ENCODE measurements around the gene NXF2B. TPM values are rescaled to one million over a fixed set of nuclear protein-coding genes. Genes with fewer than 3 reads are reported as not detected.
"Not testable (repeated sequence)": the region's sequence is repeated elsewhere in the genome, so short reads cannot be mapped to it uniquely, and the experiment has no call there.

NXF2B gene, protein sequence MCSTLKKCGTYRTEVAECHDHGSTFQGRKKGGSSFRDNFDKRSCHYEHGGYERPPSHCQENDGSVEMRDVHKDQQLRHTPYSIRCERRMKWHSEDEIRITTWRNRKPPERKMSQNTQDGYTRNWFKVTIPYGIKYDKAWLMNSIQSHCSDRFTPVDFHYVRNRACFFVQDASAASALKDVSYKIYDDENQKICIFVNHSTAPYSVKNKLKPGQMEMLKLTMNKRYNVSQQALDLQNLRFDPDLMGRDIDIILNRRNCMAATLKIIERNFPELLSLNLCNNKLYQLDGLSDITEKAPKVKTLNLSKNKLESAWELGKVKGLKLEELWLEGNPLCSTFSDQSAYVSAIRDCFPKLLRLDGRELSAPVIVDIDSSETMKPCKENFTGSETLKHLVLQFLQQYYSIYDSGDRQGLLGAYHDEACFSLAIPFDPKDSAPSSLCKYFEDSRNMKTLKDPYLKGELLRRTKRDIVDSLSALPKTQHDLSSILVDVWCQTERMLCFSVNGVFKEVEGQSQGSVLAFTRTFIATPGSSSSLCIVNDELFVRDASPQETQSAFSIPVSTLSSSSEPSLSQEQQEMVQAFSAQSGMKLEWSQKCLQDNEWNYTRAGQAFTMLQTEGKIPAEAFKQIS
- total RNA-seq (2013), result not detected
- polyA plus RNA-seq (not detected), polyA minus RNA-seq (not detected in 2 replicates), total RNA-seq (0 reads per million in 11 experiments)

- WGBS (ENCODE audit: insufficient coverage), result no CpG with 5 or more reads among the region's 11 CpGs
- H3K27me3 Mint-ChIP-seq (ENCODE audit: low read depth in 3 of 3); DNase-seq; H4K20me1 ChIP-seq (ENCODE audit: insufficient read depth, low read length); H3K4me1 Mint-ChIP-seq; H3K9me3 Mint-ChIP-seq; H3K27ac ChIP-seq (ENCODE audit: low read depth in 1 of 2, low read length in 2 of 2); H3K36me3 Mint-ChIP-seq; H3K4me1 ChIP-seq (ENCODE audit: control insufficient read depth in 1 of 2, insufficient read depth in 2 of 2, low read length in 2 of 2); H2AFZ ChIP-seq (ENCODE audit: insufficient read depth, low read depth, low read length, poor library complexity, severe bottlenecking); H3K9me3 ChIP-seq (replicated peaks in 1 of 2; ENCODE audit: control insufficient read depth in 1 of 2, insufficient read depth in 1 of 2, low read length in 2 of 2); H3K4me2 ChIP-seq (replicated peaks; ENCODE audit: extremely low read depth, low read length, poor library complexity, severe bottlenecking); H3K4me3 ChIP-seq (replicated peaks in 1 of 3; ENCODE audit: low read depth in 2 of 3, low read length in 3 of 3); H3K36me3 ChIP-seq (replicated peaks in 1 of 2; ENCODE audit: control insufficient read depth in 1 of 2, insufficient read depth in 2 of 2, low read length in 2 of 2); H3K4me3 Mint-ChIP-seq; H3K27me3 ChIP-seq (ENCODE audit: control insufficient read depth in 2 of 2, insufficient read depth in 2 of 2, low read length in 2 of 2); H3K9ac ChIP-seq (ENCODE audit: insufficient read depth, low read length, poor library complexity, severe bottlenecking); H3K79me2 ChIP-seq (ENCODE audit: insufficient read depth, low read length); intact Hi-C loops (cut with micrococcal nuclease); H3K27ac Mint-ChIP-seq: not testable (repeated sequence)
Observed at GRCh38 chrX:102439908-102440307, at the start of gene NXF2B. NXF2B (minus strand) TSS chrX:102440008; CDS start chrX:102380036, 59,972 bp downstream.

- H3K4me3 ChIP-seq (replicated peaks in 1 of 3; ENCODE audit: low read depth in 2 of 3, low read length in 3 of 3); H3K27ac Mint-ChIP-seq; H3K4me3 Mint-ChIP-seq; H2AFZ ChIP-seq (ENCODE audit: insufficient read depth, low read depth, low read length, poor library complexity, severe bottlenecking); H3K79me2 ChIP-seq (ENCODE audit: insufficient read depth, low read length); H3K27me3 Mint-ChIP-seq (ENCODE audit: low read depth in 3 of 3); H3K4me2 ChIP-seq (replicated peaks; ENCODE audit: extremely low read depth, low read length, poor library complexity, severe bottlenecking); H4K20me1 ChIP-seq (ENCODE audit: insufficient read depth, low read length); DNase-seq; H3K9me3 Mint-ChIP-seq; H3K36me3 Mint-ChIP-seq; H3K4me1 ChIP-seq (ENCODE audit: control insufficient read depth in 1 of 2, insufficient read depth in 2 of 2, low read length in 2 of 2); H3K27ac ChIP-seq (ENCODE audit: low read depth in 1 of 2, low read length in 2 of 2); H3K9me3 ChIP-seq (replicated peaks in 1 of 2; ENCODE audit: control insufficient read depth in 1 of 2, insufficient read depth in 1 of 2, low read length in 2 of 2); intact Hi-C loops (cut with micrococcal nuclease); H3K27me3 ChIP-seq (ENCODE audit: control insufficient read depth in 2 of 2, insufficient read depth in 2 of 2, low read length in 2 of 2); H3K9ac ChIP-seq (ENCODE audit: insufficient read depth, low read length, poor library complexity, severe bottlenecking); H3K4me1 Mint-ChIP-seq; H3K36me3 ChIP-seq (replicated peaks in 1 of 2; ENCODE audit: control insufficient read depth in 1 of 2, insufficient read depth in 2 of 2, low read length in 2 of 2): not testable (repeated sequence)
- WGBS (ENCODE audit: insufficient coverage), result no CpG with 5 or more reads among the region's 5 CpGs
Observed at GRCh38 chrX:102478765-102479164, 39.0 kb upstream of the NXF2B start.

DNA sequence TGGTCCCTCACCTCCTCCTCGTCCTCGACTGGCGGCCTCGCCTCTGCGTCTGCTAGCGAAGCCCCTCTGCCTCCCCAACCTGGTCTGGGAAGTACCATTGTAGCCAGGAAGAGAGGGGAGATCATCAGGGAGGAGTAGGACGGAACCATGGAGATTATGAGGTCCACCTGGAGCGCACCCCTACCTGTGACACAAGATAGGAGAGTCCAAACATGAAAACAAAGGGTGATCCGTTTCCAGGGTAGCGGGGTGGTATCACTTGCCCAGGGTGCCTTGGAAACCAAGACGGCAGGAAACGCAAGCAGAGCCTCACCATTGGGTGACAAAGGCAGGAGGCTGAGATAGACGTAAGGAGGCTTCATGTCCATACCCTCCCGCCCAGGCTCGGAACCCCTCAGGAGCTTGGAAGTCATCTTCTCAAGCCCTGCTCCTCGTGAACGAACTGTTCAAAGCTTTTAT, 32.0 kb upstream of the NXF2B start, which contains the start of gene TCP11X2:
Gene TCP11X2, minus strand, starts transcription at position 51 of the 459 bp plus-strand sequence.
- no CpG with 5 or more reads among the region's 17 CpGs for WGBS (ENCODE audit: insufficient coverage)
- H3K4me1 ChIP-seq (ENCODE audit: control insufficient read depth in 1 of 2, insufficient read depth in 2 of 2, low read length in 2 of 2); H3K27ac ChIP-seq (ENCODE audit: low read depth in 1 of 2, low read length in 2 of 2); H3K4me1 Mint-ChIP-seq; H3K79me2 ChIP-seq (ENCODE audit: insufficient read depth, low read length); H3K9ac ChIP-seq (ENCODE audit: insufficient read depth, low read length, poor library complexity, severe bottlenecking); H3K9me3 Mint-ChIP-seq; H3K27ac Mint-ChIP-seq; intact Hi-C loops (cut with micrococcal nuclease); H3K4me3 Mint-ChIP-seq; H3K27me3 ChIP-seq (ENCODE audit: control insufficient read depth in 2 of 2, insufficient read depth in 2 of 2, low read length in 2 of 2); H3K9me3 ChIP-seq (replicated peaks in 1 of 2; ENCODE audit: control insufficient read depth in 1 of 2, insufficient read depth in 1 of 2, low read length in 2 of 2); H3K4me3 ChIP-seq (replicated peaks in 1 of 3; ENCODE audit: low read depth in 2 of 3, low read length in 3 of 3); H4K20me1 ChIP-seq (ENCODE audit: insufficient read depth, low read length); H2AFZ ChIP-seq (ENCODE audit: insufficient read depth, low read depth, low read length, poor library complexity, severe bottlenecking); H3K36me3 ChIP-seq (replicated peaks in 1 of 2; ENCODE audit: control insufficient read depth in 1 of 2, insufficient read depth in 2 of 2, low read length in 2 of 2); DNase-seq; H3K27me3 Mint-ChIP-seq (ENCODE audit: low read depth in 3 of 3); H3K36me3 Mint-ChIP-seq; H3K4me2 ChIP-seq (replicated peaks; ENCODE audit: extremely low read depth, low read length, poor library complexity, severe bottlenecking): not testable (repeated sequence)

DNA sequence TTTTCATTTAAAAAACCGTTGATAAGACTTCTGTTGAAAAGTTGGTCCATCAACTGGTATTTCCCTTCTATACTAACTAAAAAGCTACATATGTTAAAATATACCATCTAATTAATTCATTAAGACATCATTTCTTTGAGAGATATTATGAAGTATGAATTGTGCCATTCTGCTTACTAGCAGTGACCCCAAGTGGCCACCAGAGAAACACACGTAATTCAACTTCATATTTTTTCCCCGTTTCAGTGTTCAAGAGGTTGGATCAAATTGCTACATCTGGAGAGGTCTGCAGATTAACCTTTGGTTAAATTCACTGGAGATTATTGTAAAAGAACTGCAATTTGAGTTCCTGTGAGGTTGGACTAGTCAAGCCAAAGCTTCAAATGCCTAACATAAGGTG, 30.4 kb upstream of the NXF2B start:
- H3K27me3 ChIP-seq (ENCODE audit: control insufficient read depth in 2 of 2, insufficient read depth in 2 of 2, low read length in 2 of 2); H3K36me3 Mint-ChIP-seq; H3K36me3 ChIP-seq (replicated peaks in 1 of 2; ENCODE audit: control insufficient read depth in 1 of 2, insufficient read depth in 2 of 2, low read length in 2 of 2); H3K9me3 ChIP-seq (replicated peaks in 1 of 2; ENCODE audit: control insufficient read depth in 1 of 2, insufficient read depth in 1 of 2, low read length in 2 of 2); H3K27ac Mint-ChIP-seq; H3K4me1 ChIP-seq (ENCODE audit: control insufficient read depth in 1 of 2, insufficient read depth in 2 of 2, low read length in 2 of 2); H3K4me3 Mint-ChIP-seq; H3K4me3 ChIP-seq (replicated peaks in 1 of 3; ENCODE audit: low read depth in 2 of 3, low read length in 3 of 3); H3K9me3 Mint-ChIP-seq; intact Hi-C loops (cut with micrococcal nuclease); H3K4me1 Mint-ChIP-seq; H3K79me2 ChIP-seq (ENCODE audit: insufficient read depth, low read length); H3K4me2 ChIP-seq (replicated peaks; ENCODE audit: extremely low read depth, low read length, poor library complexity, severe bottlenecking); H3K27me3 Mint-ChIP-seq (ENCODE audit: low read depth in 3 of 3); H3K27ac ChIP-seq (ENCODE audit: low read depth in 1 of 2, low read length in 2 of 2); H3K9ac ChIP-seq (ENCODE audit: insufficient read depth, low read length, poor library complexity, severe bottlenecking); H2AFZ ChIP-seq (ENCODE audit: insufficient read depth, low read depth, low read length, poor library complexity, severe bottlenecking); H4K20me1 ChIP-seq (ENCODE audit: insufficient read depth, low read length); DNase-seq: not testable (repeated sequence)
- WGBS (ENCODE audit: insufficient coverage), result no CpG with 5 or more reads among the region's 3 CpGs

Data from CD14-positive monocyte (primary cell).